ENCODE measurements around the gene GOLGA6C. TPM values are rescaled to one million over a fixed set of nuclear protein-coding genes. Genes with fewer than 3 reads are reported as not detected.
"Not testable (repeated sequence)": the region's sequence is repeated elsewhere in the genome, so short reads cannot be mapped to it uniquely, and the experiment has no call there.

GOLGA6C gene
- total RNA-seq, 1 experiment from 2014 or later: not detected

- intact Hi-C loops (cut with micrococcal nuclease): no loop called here
- ChIA-PET POLR2A (no interaction called here), RAD21 (ENCODE audit: low non-redundant PET in 1 of 2, low total read pairs in 2 of 2, uncharacterized antibody in 2 of 2, unreplicated experiment in 2 of 2) (no interaction called here), CTCF (no interaction called here)
- ATAC-seq (no peak), DNase-seq (ENCODE audit: low read depth, low spot score) (no peak)
- Histone ChIP-seq H3K4me3 (replicated peaks in 1 of 2; ENCODE audit: low read depth in 1 of 2, low read length in 2 of 2) (no peak overlapping the region), H3K9ac (ENCODE audit: low read length) (no peak overlapping the region), H3K4me1 (ENCODE audit: control insufficient read depth in 1 of 2, insufficient read depth in 2 of 2, low read length in 2 of 2) (peaks cover 4 to 25% of the 10 kb centered on the region in 2 experiments; a peak in 3 of 4 replicates), H3K9me2 (ENCODE audit: insufficient read depth) (no peaks in the 10 kb centered on the region), H3K4me2 (ENCODE audit: low read length) (no peak overlapping the region), H3K36me3 (ENCODE audit: control insufficient read depth in 1 of 2, insufficient read depth in 2 of 2, low read length in 2 of 2) (no peaks in the 10 kb centered on the region), H4K20me1 (ENCODE audit: insufficient read depth) (no peaks in the 10 kb centered on the region), H3K27ac (ENCODE audit: low read depth, low read length) (no peak overlapping the region), H3K79me2 (ENCODE audit: insufficient read depth, low read length) (no peaks in the 10 kb centered on the region), H3K9me3 (ENCODE audit: control insufficient read depth in 1 of 2, insufficient read depth in 1 of 2, low read depth in 1 of 2, low read length in 2 of 2) (no peaks in the 10 kb centered on the region), H2AFZ (ENCODE audit: low read depth, low read length, poor library complexity, severe bottlenecking) (no peak overlapping the region), H3K27me3 (ENCODE audit: insufficient read depth, low read length) (no peaks in the 10 kb centered on the region)
- TF ChIP-seq SRF (IDR thresholded peaks at IDR 0.05; ENCODE audit: low read depth): no peak
- TF ChIP-seq POLR2A (IDR thresholded peaks at IDR 0.05; ENCODE audit: borderline replicate concordance, extremely low read depth, insufficient read depth, insufficient read length): no peak
- TF ChIP-seq ZNF274 (IDR thresholded peaks at IDR 0.05; ENCODE audit: low read depth, low read length): no peak
- TF ChIP-seq CBX3 (IDR thresholded peaks at IDR 0.05; ENCODE audit: low read depth): no peak
- TF ChIP-seq FOSL1 (IDR thresholded peaks at IDR 0.05; ENCODE audit: low read depth): no peak
- no peak for TF ChIP-seq EZH2 (IDR thresholded peaks at IDR 0.05)
- BruUV-seq (replicated peaks): no TSS peak
Measured at GRCh38 chr15:75309711-75310110, 51.6 kb downstream of the GOLGA6C start.

- H3K4me3 ChIP-seq (replicated peaks in 1 of 2; ENCODE audit: low read depth in 1 of 2, low read length in 2 of 2); H3K27ac ChIP-seq (ENCODE audit: low read depth, low read length); RAD21 ChIA-PET (ENCODE audit: low non-redundant PET in 1 of 2, low total read pairs in 2 of 2, uncharacterized antibody in 2 of 2, unreplicated experiment in 2 of 2); intact Hi-C loops (cut with micrococcal nuclease); H2AFZ ChIP-seq (ENCODE audit: low read depth, low read length, poor library complexity, severe bottlenecking); H3K9me3 ChIP-seq (ENCODE audit: control insufficient read depth in 1 of 2, insufficient read depth in 1 of 2, low read depth in 1 of 2, low read length in 2 of 2); H4K20me1 ChIP-seq (ENCODE audit: insufficient read depth); POLR2A ChIA-PET; H3K27me3 ChIP-seq (ENCODE audit: insufficient read depth, low read length); H3K9me2 ChIP-seq (ENCODE audit: insufficient read depth); DNase-seq (ENCODE audit: low read depth, low spot score); H3K79me2 ChIP-seq (ENCODE audit: insufficient read depth, low read length); CTCF ChIA-PET; H3K9ac ChIP-seq (ENCODE audit: low read length); ATAC-seq; H3K36me3 ChIP-seq (ENCODE audit: control insufficient read depth in 1 of 2, insufficient read depth in 2 of 2, low read length in 2 of 2); BruUV-seq (replicated peaks); H3K4me2 ChIP-seq (ENCODE audit: low read length): not testable (repeated sequence)
- H3K4me1 ChIP-seq (ENCODE audit: control insufficient read depth in 1 of 2, insufficient read depth in 2 of 2, low read length in 2 of 2): peaks cover 4 to 17% of the 10 kb centered on the region in 2 experiments; a peak in 3 of 4 replicates
Measured at GRCh38 chr15:75312548-75312947, 54.4 kb downstream of the GOLGA6C start.
